Lung (tissue), 12 donors: ENCODE measurements around the gene TMBIM6. TPM values are rescaled to one million over a fixed set of nuclear protein-coding genes. Genes with fewer than 3 reads are reported as not detected.
A peak's percentile ranks its signal among the peaks of the same experiment; 100 is the strongest.

Experiments used
- ATAC-seq: fragments of 200-7000 bp; cut with Tn5 transposase; one replicate; pipeline ENCODE4 v1.9.1; 2020; ENCODE audit warnings: moderate number of reproducible peaks; ENCODE audit not compliant: insufficient read depth, low FRiP score
- DNase-seq, 3 donors: peaks; one replicate each; pipeline ENCODE4 v3.0.0-alpha.2; 2013 to 2017
- H3K27ac ChIP-seq, 2 donors: one replicate each; pipeline ENCODE4 v1.5.1; 2013; ENCODE audit warnings: mild to moderate bottlenecking in 2 of 2, moderate library complexity in 2 of 2, control low read depth in 1 of 2, inconsistent platforms in 1 of 2, low read depth in 1 of 2, low read length in 1 of 2
- H3K27me3 ChIP-seq, 3 donors: one replicate each; pipeline ENCODE4 v1.5.1; 2013; ENCODE audit warnings: low read length in 2 of 3; ENCODE audit not compliant: control insufficient read depth in 3 of 3, insufficient read depth in 3 of 3
- H3K36me3 ChIP-seq, 4 donors: one replicate each; pipeline ENCODE4 v1.5.1; 2013; ENCODE audit warnings: low read length in 4 of 4, mild to moderate bottlenecking in 1 of 4, moderate library complexity in 1 of 4; ENCODE audit not compliant: control insufficient read depth in 4 of 4, insufficient read depth in 4 of 4
- H3K4me1 ChIP-seq, 5 donors: one replicate each; pipeline ENCODE4 v1.5.1; 2013; ENCODE audit warnings: low read length in 5 of 5, mild to moderate bottlenecking in 2 of 5, moderate library complexity in 1 of 5; ENCODE audit not compliant: control insufficient read depth in 5 of 5, insufficient read depth in 5 of 5
- H3K4me3 ChIP-seq: one replicate; pipeline ENCODE4 v1.5.1; 2013; ENCODE audit warnings: mild to moderate bottlenecking, control low read depth, moderate library complexity
- H3K9ac ChIP-seq, 2 donors: one replicate each; pipeline ENCODE4 v1.5.1; 2013; ENCODE audit warnings: low read length in 2 of 2, control low read depth in 1 of 2; ENCODE audit not compliant: insufficient read depth in 1 of 2
- H3K9me3 ChIP-seq, 4 donors: one replicate each; pipeline ENCODE4 v1.5.1; 2013; ENCODE audit warnings: low read length in 3 of 4, mild to moderate bottlenecking in 1 of 4, moderate library complexity in 1 of 4; ENCODE audit not compliant: control insufficient read depth in 4 of 4, insufficient read depth in 3 of 4
- WGBS, 2 donors: extraction: QIAGEN DNeasy Blood & Tissue Kit; methylation state at CpG; one replicate each; pipeline ENCODE4 v1.1.7; 2013; 5-methylcytosine and 5-hydroxymethylcytosine counted together
- polyA plus RNA-seq, 2 donors: library from polyadenylated mRNA; stranded (reverse); fragments of 200-250 nt; gene quantifications; one replicate each; pipeline ENCODE4 v1.2.1, GENCODE V29; 2013
- total RNA-seq, 2 donors: library from RNA; depleted of rRNA in 1 of 2; stranded (reverse); fragments of >200 nt in 1 of 2; gene quantifications; one replicate each; pipeline ENCODE4 v1.2.1, GENCODE V29; 2014 to 2021
- TF ChIP-seq, protein P1 (sequence below): IDR thresholded peaks from 2 replicates; pipeline ENCODE4 v1.5.1; 2012; ENCODE audit warnings: mild to moderate bottlenecking; ENCODE audit errors: control extremely low read depth, extremely low read depth
- donor health status: control.
- donor health status: control.
- donor health status: Bipolar disorder and iron deficiency.
- donor health status: healthy.
- donor health status: DM: yes; HTN: yes; CAD: no.

TMBIM6 gene
- total and polyA plus RNA-seq, 4 donors: 231 to 661 (median 485) TPM

DNA sequence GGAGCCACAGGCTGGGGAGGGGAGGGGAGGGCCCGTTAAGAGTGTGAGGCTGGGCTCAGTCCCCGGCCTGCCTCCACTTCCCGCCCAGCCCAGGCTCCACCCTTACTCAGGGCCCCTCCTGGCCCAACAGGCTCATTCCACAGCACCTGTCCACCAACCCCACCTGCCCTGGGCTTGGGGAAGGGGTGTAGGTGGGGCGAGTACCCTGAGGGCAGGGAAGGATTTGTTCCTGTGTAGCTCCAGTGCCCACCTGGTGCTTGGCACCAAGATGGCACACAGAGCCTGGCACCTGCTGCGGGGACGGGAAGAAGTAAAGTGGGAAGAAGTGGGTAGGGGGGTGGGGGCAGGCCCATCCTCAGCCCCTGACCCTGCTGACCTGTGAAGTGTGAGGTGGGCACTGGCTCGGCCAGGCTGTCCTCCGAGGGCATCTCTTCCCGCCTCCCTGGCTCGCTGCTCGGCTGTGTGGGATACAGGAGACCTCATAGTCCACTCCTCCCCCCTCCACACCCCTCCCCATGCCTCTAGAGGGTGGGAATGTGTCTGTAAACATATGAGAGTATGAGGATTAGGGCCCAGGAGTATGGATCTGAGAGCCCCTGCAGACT is 51.7 kb downstream of the TMBIM6 start:
- no peak overlapping the region for H3K9ac ChIP-seq
- H3K4me1 ChIP-seq: peaks cover 0 to 6% (median 0%) of the 10 kb centered on the region in 5 donors
- H3K9me3 ChIP-seq: no peaks in the 10 kb centered on the region
- no peak for DNase-seq
- H3K4me3 ChIP-seq: no peak overlapping the region
- 88 to 92% methylated on average over 11 of the region's 11 CpGs for WGBS, 2 donors
- no peak overlapping the region for H3K27ac ChIP-seq
- TF ChIP-seq, protein P1, sequence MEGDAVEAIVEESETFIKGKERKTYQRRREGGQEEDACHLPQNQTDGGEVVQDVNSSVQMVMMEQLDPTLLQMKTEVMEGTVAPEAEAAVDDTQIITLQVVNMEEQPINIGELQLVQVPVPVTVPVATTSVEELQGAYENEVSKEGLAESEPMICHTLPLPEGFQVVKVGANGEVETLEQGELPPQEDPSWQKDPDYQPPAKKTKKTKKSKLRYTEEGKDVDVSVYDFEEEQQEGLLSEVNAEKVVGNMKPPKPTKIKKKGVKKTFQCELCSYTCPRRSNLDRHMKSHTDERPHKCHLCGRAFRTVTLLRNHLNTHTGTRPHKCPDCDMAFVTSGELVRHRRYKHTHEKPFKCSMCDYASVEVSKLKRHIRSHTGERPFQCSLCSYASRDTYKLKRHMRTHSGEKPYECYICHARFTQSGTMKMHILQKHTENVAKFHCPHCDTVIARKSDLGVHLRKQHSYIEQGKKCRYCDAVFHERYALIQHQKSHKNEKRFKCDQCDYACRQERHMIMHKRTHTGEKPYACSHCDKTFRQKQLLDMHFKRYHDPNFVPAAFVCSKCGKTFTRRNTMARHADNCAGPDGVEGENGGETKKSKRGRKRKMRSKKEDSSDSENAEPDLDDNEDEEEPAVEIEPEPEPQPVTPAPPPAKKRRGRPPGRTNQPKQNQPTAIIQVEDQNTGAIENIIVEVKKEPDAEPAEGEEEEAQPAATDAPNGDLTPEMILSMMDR: no peak
- H3K36me3 ChIP-seq: peaks cover 5 to 54% (median 9%) of the 10 kb centered on the region in 4 donors
- no peaks in the 10 kb centered on the region for H3K27me3 ChIP-seq
- no peak for ATAC-seq

DNA sequence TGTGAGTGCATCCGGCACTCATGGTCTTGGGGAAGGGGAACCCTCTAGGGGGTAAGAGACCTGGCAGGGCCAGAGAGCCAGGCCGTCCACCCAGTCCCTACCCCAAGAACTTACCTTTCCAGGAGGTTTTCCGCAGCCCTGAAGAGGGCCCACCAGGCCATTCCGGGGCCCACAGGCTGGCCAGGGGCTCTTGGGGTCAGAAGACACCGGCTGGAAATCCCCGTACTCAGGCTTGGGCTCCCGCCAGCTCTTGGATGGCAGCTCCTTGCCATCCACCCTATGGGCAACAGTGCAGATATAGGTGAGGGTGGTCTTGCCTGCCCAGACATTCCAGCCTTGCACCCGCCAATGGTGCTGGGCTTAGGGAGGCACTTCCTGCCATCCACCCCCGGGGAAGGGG is 52.3 kb downstream of the TMBIM6 start:
- peaks cover 8 to 58% (median 11%) of the 10 kb centered on the region in 4 donors for H3K36me3 ChIP-seq
- H3K4me3 ChIP-seq: no peak overlapping the region
- DNase-seq (no peak), ATAC-seq (peak; percentile 5)
- H3K27me3 ChIP-seq: no peaks in the 10 kb centered on the region
- no peak overlapping the region for H3K27ac ChIP-seq
- no peaks in the 10 kb centered on the region for H3K9me3 ChIP-seq
- H3K4me1 ChIP-seq: peaks cover 0 to 6% (median 0%) of the 10 kb centered on the region in 5 donors
- WGBS, 2 donors: 93 to 94% methylated on average over 8 to 9 of the region's 9 CpGs
- no peak overlapping the region for H3K9ac ChIP-seq
- TF ChIP-seq, protein P1: no peak

DNA sequence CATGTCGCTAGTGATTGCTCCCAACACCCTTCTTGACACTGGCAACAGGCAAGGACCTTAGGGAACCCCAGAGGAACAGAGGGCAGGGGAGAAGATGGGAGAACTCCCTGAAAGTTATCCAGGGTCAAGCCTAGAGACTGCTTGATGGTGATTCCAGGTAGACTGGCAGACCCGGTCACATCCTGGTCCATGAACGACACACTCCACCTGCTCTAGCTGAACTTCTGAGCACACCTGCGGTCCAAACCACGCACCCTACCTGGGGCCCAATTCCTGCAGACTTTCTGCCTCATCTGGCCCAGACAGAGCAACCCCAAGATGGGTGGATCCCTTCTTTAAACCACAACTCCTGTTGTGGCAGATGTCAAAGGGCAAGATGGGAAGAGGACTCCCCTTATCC is 52.7 kb downstream of the TMBIM6 start:
- DNase-seq (no peak), ATAC-seq (no peak)
- no peak overlapping the region for H3K4me3 ChIP-seq
- H3K27ac ChIP-seq: no peak overlapping the region
- H3K9ac ChIP-seq: no peak overlapping the region
- TF ChIP-seq, protein P1: no peak
- H3K36me3 ChIP-seq: peaks cover 8 to 60% (median 13%) of the 10 kb centered on the region in 4 donors
- peaks cover 0 to 6% (median 0%) of the 10 kb centered on the region in 5 donors for H3K4me1 ChIP-seq
- H3K9me3 ChIP-seq: no peaks in the 10 kb centered on the region
- 95 to 96% methylated on average over 5 of the region's 5 CpGs for WGBS, 2 donors
- H3K27me3 ChIP-seq: no peaks in the 10 kb centered on the region
